Astrocyte (in vitro differentiated cells and primary cell): Measurements from ENCODE around the gene CERT1.

ENCODE experiments used
- EZH2 ChIP-seq: IDR thresholded peaks from 2 replicates; pipeline ENCODE4 v1.6.1; 2012; ENCODE audit warnings: mild to moderate bottlenecking, low read length, inconsistent platforms; ENCODE audit not compliant: insufficient read depth
- TF ChIP-seq, protein P1 (sequence below): IDR thresholded peaks from 2 replicates; pipeline ENCODE4 v1.5.1; 2011; ENCODE audit warnings: low read depth, mild to moderate bottlenecking, inconsistent platforms, low read length, moderate library complexity; ENCODE audit not compliant: insufficient read depth

DNA sequence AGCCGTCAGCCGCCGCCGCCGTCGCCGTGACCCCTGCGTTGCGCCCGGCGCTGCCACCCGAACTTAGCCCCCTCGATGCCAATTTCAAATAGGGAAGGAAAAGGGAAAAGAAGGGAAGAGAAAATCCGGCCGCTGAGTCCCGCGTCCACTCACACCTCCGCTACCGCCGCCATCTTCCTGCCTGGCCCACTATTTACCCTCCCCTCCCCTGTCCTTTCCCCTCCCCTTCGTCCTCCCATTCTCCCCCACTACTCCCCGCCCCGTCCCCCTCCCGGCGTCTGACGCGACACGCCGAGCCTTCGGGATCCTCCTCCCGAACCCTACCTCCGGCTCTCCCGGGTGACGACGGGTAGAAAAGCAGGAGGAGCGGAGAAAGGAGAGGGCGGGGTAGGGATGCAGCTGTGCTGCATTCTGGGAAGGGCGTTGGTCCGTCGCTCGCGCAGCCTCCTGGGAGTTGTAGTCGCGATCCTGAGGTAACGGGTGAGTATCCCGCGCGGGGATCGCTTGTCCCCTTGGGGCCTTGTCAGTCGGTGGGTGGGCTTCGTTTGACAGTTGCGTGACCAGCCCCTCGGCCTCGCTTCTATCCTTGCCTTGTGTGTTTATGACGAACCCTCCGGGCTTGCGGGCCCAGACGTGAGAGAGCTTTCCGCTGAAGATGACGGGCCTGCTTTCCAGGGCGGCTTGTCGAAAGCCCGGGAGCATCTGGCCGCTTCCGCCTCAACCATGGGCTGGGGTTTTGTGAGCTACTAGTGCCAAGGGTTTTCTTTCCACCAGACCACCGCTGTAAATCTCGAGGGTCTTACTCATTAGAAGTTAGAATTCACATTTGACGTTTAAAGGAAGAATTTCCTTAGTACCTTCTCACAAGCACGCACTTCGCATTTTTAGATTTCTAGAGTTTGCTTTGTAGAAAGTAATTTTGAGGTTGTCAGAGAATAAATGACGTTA is at the start of gene CERT1, which contains the start of gene POLK:
- TF ChIP-seq, protein P1, sequence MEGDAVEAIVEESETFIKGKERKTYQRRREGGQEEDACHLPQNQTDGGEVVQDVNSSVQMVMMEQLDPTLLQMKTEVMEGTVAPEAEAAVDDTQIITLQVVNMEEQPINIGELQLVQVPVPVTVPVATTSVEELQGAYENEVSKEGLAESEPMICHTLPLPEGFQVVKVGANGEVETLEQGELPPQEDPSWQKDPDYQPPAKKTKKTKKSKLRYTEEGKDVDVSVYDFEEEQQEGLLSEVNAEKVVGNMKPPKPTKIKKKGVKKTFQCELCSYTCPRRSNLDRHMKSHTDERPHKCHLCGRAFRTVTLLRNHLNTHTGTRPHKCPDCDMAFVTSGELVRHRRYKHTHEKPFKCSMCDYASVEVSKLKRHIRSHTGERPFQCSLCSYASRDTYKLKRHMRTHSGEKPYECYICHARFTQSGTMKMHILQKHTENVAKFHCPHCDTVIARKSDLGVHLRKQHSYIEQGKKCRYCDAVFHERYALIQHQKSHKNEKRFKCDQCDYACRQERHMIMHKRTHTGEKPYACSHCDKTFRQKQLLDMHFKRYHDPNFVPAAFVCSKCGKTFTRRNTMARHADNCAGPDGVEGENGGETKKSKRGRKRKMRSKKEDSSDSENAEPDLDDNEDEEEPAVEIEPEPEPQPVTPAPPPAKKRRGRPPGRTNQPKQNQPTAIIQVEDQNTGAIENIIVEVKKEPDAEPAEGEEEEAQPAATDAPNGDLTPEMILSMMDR, result no peak
- TF ChIP-seq EZH2, result no peak
